ENCODE results near the gene GIGYF1.

DNA sequence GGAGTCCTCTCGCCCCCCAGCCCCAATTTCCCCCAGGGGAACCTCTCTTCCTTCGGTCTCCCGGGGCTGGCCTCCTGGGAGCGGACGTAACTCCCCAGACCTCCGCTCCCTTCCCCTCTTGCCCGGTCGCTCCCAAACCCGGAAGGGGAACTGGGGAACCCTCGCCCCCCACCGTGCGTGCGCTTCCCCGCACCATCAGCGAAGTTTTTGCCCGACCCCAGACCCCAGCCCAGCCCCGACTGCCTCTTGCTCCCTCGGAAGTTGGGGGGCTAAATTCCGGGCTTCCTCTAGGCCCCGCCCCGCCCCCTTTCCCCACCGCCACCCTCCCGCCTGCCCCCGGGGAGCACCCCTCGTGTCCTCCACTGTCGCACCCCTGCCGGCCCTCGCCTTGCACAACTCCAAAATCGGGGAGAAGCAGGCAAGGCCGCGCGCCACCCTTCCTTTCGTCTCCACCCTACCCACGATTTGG lies 20.1 kb downstream of the GIGYF1 start:
- TF ChIP-seq CTCF (IDR thresholded peaks at IDR 0.05; ENCODE audit: poor library complexity) = no peak
- TF ChIP-seq EZH2phosphoT487 (IDR thresholded peaks at IDR 0.05; ENCODE audit: low read depth, severe bottlenecking, unreplicated experiment) = no peak

Measured in hepatocyte (in vitro differentiated cells).